HG03159 (cell line): ENCODE measurements around the gene SH2D4B.

ENCODE experiments used
- ATAC-seq: cut with Tn5 transposase; IDR thresholded peaks from one replicate; pipeline ENCODE4 v1.9.1; 2021; ENCODE audit warnings: mild to moderate bottlenecking, moderate library complexity; ENCODE audit not compliant: unreplicated experiment

Gene SH2D4B

DNA sequence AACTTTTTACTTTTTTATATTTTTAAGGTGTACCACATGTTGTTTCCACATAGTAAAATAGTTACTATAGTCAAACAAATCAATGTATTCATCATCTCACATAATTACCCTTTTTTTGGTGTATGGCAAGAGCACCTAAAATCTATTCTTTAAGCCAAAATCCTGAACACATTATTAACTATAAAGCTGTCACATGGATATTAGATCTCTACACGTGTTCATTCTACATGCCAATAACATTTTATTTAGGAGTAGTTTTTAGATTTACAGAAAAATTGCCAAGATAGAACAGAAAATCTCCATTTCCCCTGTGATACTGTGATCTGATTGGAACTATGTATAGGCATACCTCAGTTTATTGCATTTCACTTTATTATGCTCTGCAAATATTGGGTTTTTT is 137.1 kb downstream of the SH2D4B start:
- ATAC-seq = no peak

DNA sequence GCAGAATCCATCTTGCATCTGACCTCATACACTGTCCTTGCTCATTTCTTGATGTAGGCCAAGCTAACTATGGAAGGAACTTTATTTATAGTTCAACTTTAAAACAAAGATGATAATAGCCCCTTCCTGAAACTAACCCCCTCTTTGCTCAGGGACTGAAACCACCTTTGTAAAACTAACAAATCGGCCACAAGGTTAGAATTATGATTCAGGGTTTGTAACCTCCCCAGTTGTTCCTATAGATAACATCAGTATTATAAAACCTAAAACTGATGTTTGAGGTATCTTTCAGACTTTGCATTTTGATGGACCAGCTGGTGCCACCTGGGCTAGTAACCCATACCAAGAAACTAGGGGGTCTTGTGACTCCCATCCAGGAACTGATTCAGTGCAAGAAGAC is 143.4 kb downstream of the SH2D4B start:
- no peak for ATAC-seq

DNA sequence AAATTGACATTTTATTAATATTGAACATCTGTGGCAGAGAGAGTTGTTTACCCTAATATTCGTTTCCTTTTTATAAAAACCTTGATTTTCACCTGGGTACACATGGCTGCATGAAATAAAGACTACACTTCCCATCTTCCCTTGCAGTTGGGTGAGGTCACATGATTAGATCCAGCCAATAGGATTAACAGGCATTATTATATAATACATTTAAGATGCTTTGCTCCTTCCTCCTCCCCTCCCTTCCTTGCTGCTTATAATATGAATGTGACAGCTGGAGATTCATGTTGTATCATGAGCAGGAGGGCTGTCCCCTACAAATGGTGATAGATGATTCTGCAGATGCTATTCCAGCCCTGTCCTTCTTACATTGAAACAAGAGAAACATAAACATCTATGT is 146.6 kb downstream of the SH2D4B start:
- peak; percentile 80 for ATAC-seq

DNA sequence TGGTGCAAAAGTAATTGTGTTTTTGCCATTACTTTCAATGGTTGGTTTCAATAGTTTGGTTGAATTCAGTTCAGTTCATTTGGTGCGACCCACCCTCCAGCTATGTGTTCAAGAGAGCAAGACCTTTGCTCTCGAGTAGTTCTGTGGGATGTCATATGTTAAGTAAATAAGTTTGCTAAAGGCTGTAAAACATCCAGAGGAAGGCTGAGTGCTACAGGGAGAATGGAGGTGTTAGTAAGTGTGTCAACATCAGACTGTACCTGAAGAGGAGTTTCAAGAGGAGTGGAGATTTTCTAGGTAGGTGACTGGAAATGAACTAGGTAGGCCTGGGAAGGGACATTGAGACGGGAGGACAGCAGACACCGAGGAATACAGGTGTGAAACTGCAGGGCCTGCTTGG is 147.7 kb downstream of the SH2D4B start:
- ATAC-seq = no peak

DNA sequence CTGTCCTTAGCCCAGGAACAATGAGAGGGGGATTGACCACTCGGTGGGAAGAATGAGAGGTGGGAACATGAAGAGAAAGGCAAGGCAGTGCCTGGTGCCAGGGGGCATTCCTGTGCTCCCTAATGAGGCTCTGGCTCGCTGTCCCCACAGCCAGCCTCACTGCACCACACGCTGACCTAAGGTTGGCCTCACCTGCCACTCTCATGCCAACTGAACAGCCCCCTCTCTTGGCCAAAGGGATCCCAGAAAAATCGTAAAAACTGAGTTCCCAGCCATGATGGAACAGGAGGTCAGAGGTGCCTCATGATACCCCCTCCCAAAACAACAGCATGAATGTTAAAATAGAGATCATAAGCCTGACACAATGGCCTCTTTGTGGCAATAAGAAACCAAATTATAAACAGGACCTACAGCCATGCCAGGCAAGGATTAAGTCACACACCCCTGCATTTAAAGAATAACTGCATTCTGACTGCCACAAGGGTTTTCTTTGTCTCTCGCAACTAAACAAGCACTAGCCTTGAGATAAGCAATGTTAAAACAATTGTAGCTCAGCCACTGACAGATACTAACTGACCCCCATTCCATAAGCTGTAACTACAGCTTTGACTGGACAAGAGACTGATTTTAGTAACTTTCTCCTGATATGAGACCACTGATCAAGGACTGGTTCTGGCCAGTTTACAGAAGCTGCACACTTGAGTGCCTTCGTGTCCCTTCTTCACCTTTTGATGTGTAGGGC is 149.2 kb downstream of the SH2D4B start:
- no peak for ATAC-seq

DNA sequence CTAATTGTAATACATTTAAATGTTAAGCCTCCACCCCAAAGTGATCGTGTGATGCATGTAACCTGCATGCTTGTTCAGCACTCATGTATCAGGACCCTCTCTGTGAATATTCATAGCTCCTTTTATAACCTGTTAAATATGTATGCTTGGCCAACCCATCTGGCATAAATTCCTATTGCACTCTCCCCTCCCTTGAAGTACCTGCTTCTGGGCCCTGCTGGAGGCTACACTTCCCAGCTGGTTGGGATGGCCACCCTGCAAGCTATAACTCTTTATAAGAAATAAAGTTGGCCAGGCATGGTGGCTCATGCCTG is 149.7 kb downstream of the SH2D4B start:
- ATAC-seq = no peak

DNA sequence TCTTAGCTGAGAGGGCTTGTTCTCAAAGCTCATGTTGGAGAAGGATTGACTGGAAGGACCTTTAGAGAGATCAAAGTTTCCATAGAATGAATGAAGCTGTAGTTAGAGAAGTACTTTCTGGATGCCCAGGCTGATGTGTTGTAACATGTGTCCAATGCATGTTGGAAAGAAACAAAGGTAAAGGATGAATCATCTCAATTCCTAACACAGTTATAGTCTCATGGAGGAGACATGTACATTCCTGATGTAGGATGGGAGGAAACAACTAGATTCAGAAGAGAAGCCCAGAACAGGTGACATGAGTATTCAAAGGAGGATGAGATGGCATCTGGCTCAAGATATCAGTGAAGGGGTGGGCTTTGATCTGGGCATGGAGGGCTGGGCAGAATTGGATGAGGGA is 152.7 kb downstream of the SH2D4B start:
- no peak for ATAC-seq

DNA sequence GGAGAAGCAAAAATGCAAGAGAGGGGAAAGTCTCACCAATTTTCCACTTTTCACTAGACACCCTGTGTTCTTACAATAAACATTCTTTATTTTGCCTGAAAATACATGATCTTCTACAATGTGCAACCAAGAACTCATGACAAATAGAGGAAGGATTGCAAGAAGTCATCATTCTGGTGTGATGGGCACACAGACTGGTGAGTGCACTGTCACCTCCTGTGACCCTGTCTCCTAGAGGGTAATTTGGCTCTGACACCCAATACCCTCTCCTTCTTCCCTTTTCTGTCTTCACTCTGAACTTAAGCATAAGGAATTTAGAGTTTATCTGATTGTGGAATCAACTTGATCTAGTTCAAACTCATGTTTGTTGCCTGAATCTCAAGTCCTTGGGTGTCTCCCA is 153.7 kb downstream of the SH2D4B start:
- no peak for ATAC-seq

DNA sequence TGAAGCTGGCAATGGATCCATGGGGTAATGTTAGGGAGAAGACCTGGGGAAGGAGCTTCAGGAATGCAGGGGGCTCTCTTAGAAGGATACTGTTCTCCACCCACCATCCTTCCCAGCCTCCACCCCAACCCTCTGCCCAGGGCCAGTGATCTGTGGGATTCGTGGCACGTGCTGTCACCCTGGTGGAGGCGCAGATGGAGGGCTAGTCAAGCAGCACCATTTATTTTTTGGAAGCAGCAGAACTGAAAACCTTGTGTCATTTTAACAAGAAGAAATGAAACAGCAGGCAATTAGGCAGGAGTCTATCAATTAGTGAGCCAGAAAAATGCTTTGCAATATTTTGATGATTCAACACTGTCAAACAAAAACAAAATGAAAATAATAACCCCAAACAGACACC is 155.9 kb downstream of the SH2D4B start:
- no peak for ATAC-seq

DNA sequence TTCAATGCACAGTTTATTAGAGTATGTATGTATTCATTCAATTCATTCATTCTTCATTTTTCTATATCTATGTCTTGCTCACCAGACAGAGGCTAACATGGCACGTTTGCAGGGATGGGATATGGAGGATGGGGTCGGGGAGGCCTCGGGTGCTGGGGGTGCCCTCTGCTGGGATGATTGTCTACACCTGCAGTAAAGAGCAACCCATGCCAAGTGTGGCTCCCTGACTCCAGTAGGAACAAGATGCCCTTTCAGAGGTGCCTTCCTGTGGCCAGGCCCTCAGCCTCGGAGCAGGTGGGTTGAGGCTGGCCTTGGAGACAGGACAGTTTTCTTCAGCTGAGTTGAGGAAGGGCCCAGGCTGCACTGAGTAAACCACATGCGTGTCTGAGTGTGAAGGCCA is 157.2 kb downstream of the SH2D4B start:
- no peak for ATAC-seq
